ENCODE results near the gene DRAXIN. TPM values are rescaled to one million over a fixed set of nuclear protein-coding genes. Genes with fewer than 3 reads are reported as not detected.
A peak's percentile ranks its signal among the peaks of the same experiment; 100 is the strongest.

DRAXIN gene
- total and polyA plus RNA-seq, 3 experiments from 2014 or later, result 0.09 to 0.12 (median 0.11) TPM

- Histone ChIP-seq H3K4me1 (ENCODE audit: insufficient read depth, low read length) (no peaks in the 10 kb centered on the region), H3K36me3 (ENCODE audit: insufficient read depth, low read length) (peaks cover 3% of the 10 kb centered on the region), H3K9me3 (ENCODE audit: low read length) (no peaks in the 10 kb centered on the region), H3K27ac (ENCODE audit: low read depth, low read length) (peak overlapping the region; percentile 31), H3K4me3 (ENCODE audit: low read length) (no peak overlapping the region), H3K27me3 (ENCODE audit: insufficient read depth, low read length, poor library complexity, severe bottlenecking) (no peaks in the 10 kb centered on the region)
- Mint-ChIP-seq H3K36me3 (peaks cover 0 to 50% (median 5%) of the 10 kb centered on the region in 3 donors), H3K9me3 (no peaks in the 10 kb centered on the region), H3K4me1 (peaks cover 0 to 4% (median 0%) of the 10 kb centered on the region in 3 donors), H3K27ac (peak overlapping the region in 1 of 8 donors; percentile 82), H3K27me3 (no peaks in the 10 kb centered on the region), H3K4me3 (no peak overlapping the region)
- ChIA-PET POLR2A (no interaction called here), CTCF (interaction anchor here (1.3 to 1.6 kb wide), 3 partner anchors 9 to 21 kb away, joined by 3 to 5 read pairs (median 4); no protein-coding TSS in a partner anchor)
- DNase-seq, result no peak
Observed at GRCh38 chr1:11671544-11672286, 19.8 kb upstream of the DRAXIN start.

- Histone ChIP-seq H3K4me3 (ENCODE audit: low read length) (no peak overlapping the region), H3K9me3 (ENCODE audit: low read length) (no peaks in the 10 kb centered on the region), H3K36me3 (ENCODE audit: insufficient read depth, low read length) (peaks cover 3% of the 10 kb centered on the region), H3K27me3 (ENCODE audit: insufficient read depth, low read length, poor library complexity, severe bottlenecking) (no peaks in the 10 kb centered on the region), H3K27ac (ENCODE audit: low read depth, low read length) (no peak overlapping the region), H3K4me1 (ENCODE audit: insufficient read depth, low read length) (no peaks in the 10 kb centered on the region)
- POLR2A ChIA-PET, result interaction anchor here (0.6 kb wide), 1 partner anchor 121 kb away, joined by 3 read pairs; no protein-coding TSS in a partner anchor
- CTCF ChIA-PET, result interaction anchor here (1.2 to 3.0 kb wide), 2 partner anchors 9 to 52 kb away, joined by 3 to 13 read pairs; partner anchors contain the start of gene FBXO6
- Mint-ChIP-seq H3K27ac (peak overlapping the region in 2 of 8 donors; percentile 14 to 18), H3K27me3 (no peaks in the 10 kb centered on the region), H3K36me3 (peaks cover 0 to 53% (median 5%) of the 10 kb centered on the region in 3 donors), H3K4me1 (peaks cover 0 to 4% (median 0%) of the 10 kb centered on the region in 3 donors), H3K4me3 (no peak overlapping the region), H3K9me3 (no peaks in the 10 kb centered on the region)
- DNase-seq, result no peak
Observed at GRCh38 chr1:11673089-11673769, 18.3 kb upstream of the DRAXIN start.

DNA sequence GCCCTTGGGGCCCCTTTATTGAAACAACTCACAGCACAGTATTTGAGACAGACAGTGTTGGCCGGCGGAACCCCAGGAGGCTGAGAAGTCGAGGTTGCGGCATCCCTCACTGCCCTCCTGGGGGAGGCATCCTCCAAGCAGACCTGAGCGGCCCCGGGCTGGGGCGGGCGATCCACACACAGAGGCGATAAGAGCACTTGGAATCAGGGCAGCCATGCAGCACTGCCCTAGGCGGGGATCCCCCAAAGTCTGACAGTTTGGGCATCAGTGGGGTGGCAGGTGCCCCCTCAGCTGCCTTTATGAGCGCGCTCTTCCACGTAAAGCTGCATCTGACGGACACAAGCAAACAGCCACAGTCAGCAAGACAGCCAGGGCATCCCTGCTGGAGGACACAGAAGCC is 17.0 kb upstream of the DRAXIN start:
- Mint-ChIP-seq H3K4me3 (no peak overlapping the region), H3K36me3 (peaks cover 0 to 52% (median 2%) of the 10 kb centered on the region in 3 donors)

DNA sequence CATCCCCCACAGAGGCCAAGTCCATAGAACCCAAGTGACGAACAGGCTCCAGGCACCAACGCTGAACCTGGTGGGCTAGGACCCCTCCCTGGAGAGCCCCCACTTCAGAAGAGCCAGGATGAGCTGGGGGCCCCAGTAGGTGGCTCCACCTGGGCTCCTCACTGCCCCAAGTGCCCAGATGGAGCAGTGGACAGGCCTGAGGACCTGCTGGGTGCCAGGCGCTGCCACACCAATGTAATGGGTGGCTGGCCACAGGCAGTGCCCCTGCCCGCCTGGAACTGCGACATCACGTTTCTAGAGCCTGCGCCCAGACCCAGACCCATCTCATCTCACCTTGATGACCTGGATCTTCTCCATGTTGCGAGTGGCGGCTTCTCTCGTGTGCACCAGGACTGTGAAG is 16.2 kb upstream of the DRAXIN start:
- H3K36me3 ChIP-seq (ENCODE audit: insufficient read depth, low read length), result peaks cover 3% of the 10 kb centered on the region
- H3K27ac ChIP-seq (ENCODE audit: low read depth, low read length), result no peak overlapping the region
- H3K4me1 Mint-ChIP-seq, result peaks cover 12 to 17% (median 13%) of the 10 kb centered on the region in 3 donors
- no peaks in the 10 kb centered on the region for H3K9me3 Mint-ChIP-seq
- no peaks in the 10 kb centered on the region for H3K27me3 Mint-ChIP-seq
- H3K4me1 ChIP-seq (ENCODE audit: insufficient read depth, low read length), result no peaks in the 10 kb centered on the region
- no peak overlapping the region for H3K4me3 ChIP-seq (ENCODE audit: low read length)
- no peak overlapping the region for H3K4me3 Mint-ChIP-seq
- no peaks in the 10 kb centered on the region for H3K27me3 ChIP-seq (ENCODE audit: insufficient read depth, low read length, poor library complexity, severe bottlenecking)
- peaks cover 0 to 50% (median 2%) of the 10 kb centered on the region in 3 donors for H3K36me3 Mint-ChIP-seq
- DNase-seq, result no peak
- no peaks in the 10 kb centered on the region for H3K9me3 ChIP-seq (ENCODE audit: low read length)
- H3K27ac Mint-ChIP-seq, result no peak overlapping the region
- ChIA-PET CTCF (interaction anchor here (2.0 to 3.0 kb wide), 2 partner anchors 11 kb away, joined by 5 to 13 read pairs; partner anchors contain the start of gene FBXO6), POLR2A (no interaction called here)

More for the DNA sequence above, 17.0 kb upstream of the DRAXIN start:
- Histone ChIP-seq H3K4me3 (ENCODE audit: low read length) (no peak overlapping the region), H3K9me3 (ENCODE audit: low read length) (no peaks in the 10 kb centered on the region), H3K36me3 (ENCODE audit: insufficient read depth, low read length) (peaks cover 3% of the 10 kb centered on the region), H3K27me3 (ENCODE audit: insufficient read depth, low read length, poor library complexity, severe bottlenecking) (no peaks in the 10 kb centered on the region), H3K27ac (ENCODE audit: low read depth, low read length) (no peak overlapping the region), H3K4me1 (ENCODE audit: insufficient read depth, low read length) (no peaks in the 10 kb centered on the region)
- Mint-ChIP-seq H3K27me3 (no peaks in the 10 kb centered on the region), H3K4me1 (peaks cover 8 to 9% (median 9%) of the 10 kb centered on the region in 3 donors), H3K9me3 (no peaks in the 10 kb centered on the region), H3K27ac (peak overlapping the region in 1 of 8 donors; percentile 60)
- ChIA-PET CTCF (interaction anchor here (1.2 to 3.0 kb wide), 2 partner anchors 11 to 51 kb away, joined by 3 to 13 read pairs; partner anchors contain the start of gene FBXO6), POLR2A (no interaction called here)
- no peak for DNase-seq

DNA sequence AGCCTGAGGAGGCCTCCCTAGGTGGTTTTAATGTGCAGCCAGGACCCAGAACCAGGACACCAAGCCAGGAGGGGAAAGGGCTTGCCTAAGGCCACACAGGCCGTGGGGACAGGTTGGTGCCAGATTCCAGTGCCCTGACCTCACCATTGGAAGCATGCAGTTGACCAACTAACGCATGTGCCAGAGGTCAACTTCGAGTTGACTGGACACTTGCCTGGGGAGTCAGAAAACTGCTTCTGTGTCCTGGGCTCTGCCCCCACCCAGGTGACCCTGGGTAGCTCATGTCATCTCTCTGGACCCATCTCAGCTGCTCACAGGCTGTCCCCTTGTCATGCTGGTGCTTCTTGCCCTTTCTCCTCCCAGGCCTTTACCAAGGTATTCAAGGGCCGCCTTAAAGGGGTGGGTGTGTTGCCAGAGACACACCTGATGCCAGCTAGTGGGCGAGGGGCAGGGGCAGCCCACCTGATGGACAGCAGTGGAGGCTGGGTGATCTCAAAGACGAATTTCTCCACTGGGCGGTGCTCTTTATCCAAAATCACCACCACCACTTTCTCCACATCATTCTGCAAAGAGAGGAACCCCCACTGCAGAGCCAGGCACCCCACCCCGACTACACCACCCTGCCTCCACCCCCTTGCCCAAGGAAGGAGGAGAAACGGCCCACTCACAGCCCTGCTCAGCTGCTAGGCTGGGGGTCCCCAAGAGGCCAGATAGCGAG is 15.0 kb upstream of the DRAXIN start:
- Mint-ChIP-seq H3K36me3 (peaks cover 0 to 48% (median 0%) of the 10 kb centered on the region in 3 donors), H3K27ac (no peak overlapping the region), H3K9me3 (no peaks in the 10 kb centered on the region), H3K4me1 (peaks cover 13 to 21% (median 15%) of the 10 kb centered on the region in 3 donors), H3K27me3 (no peaks in the 10 kb centered on the region), H3K4me3 (no peak overlapping the region)
- H3K4me3 ChIP-seq (ENCODE audit: low read length), result no peak overlapping the region
- ChIA-PET POLR2A (no interaction called here), CTCF (interaction anchor here (1.0 to 2.0 kb wide), 3 partner anchors 12 to 43 kb away, joined by 3 to 10 read pairs (median 5); partner anchors contain the start of gene FBXO6)
- no peak for DNase-seq
- no peaks in the 10 kb centered on the region for H3K27me3 ChIP-seq (ENCODE audit: insufficient read depth, low read length, poor library complexity, severe bottlenecking)
- H3K27ac ChIP-seq (ENCODE audit: low read depth, low read length), result no peak overlapping the region
- no peaks in the 10 kb centered on the region for H3K4me1 ChIP-seq (ENCODE audit: insufficient read depth, low read length)
- no peaks in the 10 kb centered on the region for H3K9me3 ChIP-seq (ENCODE audit: low read length)
- peaks cover 3% of the 10 kb centered on the region for H3K36me3 ChIP-seq (ENCODE audit: insufficient read depth, low read length)

DNA sequence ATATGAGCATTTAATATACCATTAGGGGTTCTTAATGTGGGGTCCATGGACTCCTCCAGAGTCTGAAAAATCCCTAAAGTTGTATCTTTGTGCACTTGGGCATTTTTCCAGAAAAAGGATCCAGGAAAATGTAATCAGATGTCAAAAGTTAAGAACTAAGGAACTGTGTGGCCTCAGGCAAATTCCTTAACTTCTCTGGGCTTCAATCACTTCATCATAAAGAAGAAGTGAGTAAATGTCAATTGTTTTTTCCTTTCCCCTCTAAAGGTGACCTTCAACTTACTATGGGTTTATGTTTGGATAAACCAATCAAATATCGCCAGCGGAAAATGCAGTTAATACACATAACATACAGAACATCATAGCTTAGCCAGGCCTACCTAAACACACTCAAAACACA is 13.1 kb upstream of the DRAXIN start:
- peak overlapping the region in 2 of 8 donors; percentile 20 to 40 for H3K27ac Mint-ChIP-seq
- no peaks in the 10 kb centered on the region for H3K27me3 Mint-ChIP-seq
- H3K36me3 ChIP-seq (ENCODE audit: insufficient read depth, low read length), result no peaks in the 10 kb centered on the region
- DNase-seq, result no peak
- no peaks in the 10 kb centered on the region for H3K9me3 ChIP-seq (ENCODE audit: low read length)
- H3K4me1 ChIP-seq (ENCODE audit: insufficient read depth, low read length), result peaks cover 7% of the 10 kb centered on the region
- POLR2A ChIA-PET, result interaction anchor here (0.6 kb wide), 1 partner anchor 135 kb away, joined by 3 read pairs; no protein-coding TSS in a partner anchor
- H3K36me3 Mint-ChIP-seq, result peaks cover 0 to 37% (median 0%) of the 10 kb centered on the region in 3 donors
- H3K4me1 Mint-ChIP-seq, result peaks cover 18 to 28% (median 22%) of the 10 kb centered on the region in 3 donors
- H3K4me3 Mint-ChIP-seq, result peak overlapping the region in 5 of 7 donors; percentile 1 to 77 (median 43)
- CTCF ChIA-PET, result interaction anchor here (1.4 to 2.5 kb wide), 2 partner anchors 14 to 32 kb away, joined by 3 to 10 read pairs; partner anchors contain the start of gene FBXO6
- H3K4me3 ChIP-seq (ENCODE audit: low read length), result no peak overlapping the region
- H3K9me3 Mint-ChIP-seq, result no peaks in the 10 kb centered on the region
- no peaks in the 10 kb centered on the region for H3K27me3 ChIP-seq (ENCODE audit: insufficient read depth, low read length, poor library complexity, severe bottlenecking)
- H3K27ac ChIP-seq (ENCODE audit: low read depth, low read length), result no peak overlapping the region

- H3K27ac ChIP-seq (ENCODE audit: low read depth, low read length), result peak overlapping the region; percentile 64
- H3K4me3 Mint-ChIP-seq, result peak overlapping the region; percentile 81 to 99 (median 87)
- no peaks in the 10 kb centered on the region for H3K36me3 ChIP-seq (ENCODE audit: insufficient read depth, low read length)
- peak overlapping the region; percentile 78 for H3K4me3 ChIP-seq (ENCODE audit: low read length)
- H3K27me3 Mint-ChIP-seq, result no peaks in the 10 kb centered on the region
- ChIA-PET CTCF (interaction anchor here (2.5 to 3.2 kb wide), 2 partner anchors 16 to 39 kb away, joined by 17 to 26 read pairs; partner anchors contain the start of gene FBXO6), POLR2A (interaction anchor here (1.4 to 1.8 kb wide), 4 partner anchors 10 to 227 kb away, joined by 6 to 9 read pairs (median 8); partner anchors contain the start of gene FBXO6)
- peak overlapping the region in 5 of 8 donors; percentile 40 to 92 (median 70) for H3K27ac Mint-ChIP-seq
- H3K4me1 Mint-ChIP-seq, result peaks cover 18 to 28% (median 22%) of the 10 kb centered on the region in 3 donors
- H3K27me3 ChIP-seq (ENCODE audit: insufficient read depth, low read length, poor library complexity, severe bottlenecking), result no peaks in the 10 kb centered on the region
- H3K36me3 Mint-ChIP-seq, result peaks cover 0 to 21% (median 0%) of the 10 kb centered on the region in 3 donors
- peaks cover 7% of the 10 kb centered on the region for H3K4me1 ChIP-seq (ENCODE audit: insufficient read depth, low read length)
- no peak for DNase-seq
- no peaks in the 10 kb centered on the region for H3K9me3 ChIP-seq (ENCODE audit: low read length)
- no peaks in the 10 kb centered on the region for H3K9me3 Mint-ChIP-seq
Observed at GRCh38 chr1:11680270-11681070, 11.0 kb upstream of the DRAXIN start.

All from CD8-positive, alpha-beta memory T cell (primary cell).